CD4-positive, alpha-beta memory T cell (primary cell): Measurements from ENCODE around the gene CIROP. TPM values are rescaled to one million over a fixed set of nuclear protein-coding genes. Genes with fewer than 3 reads are reported as not detected.
A peak's percentile ranks its signal among the peaks of the same experiment; 100 is the strongest.

Experiments
- CTCF ChIA-PET: fragments of 350-600 bp; sonication (Branson Sonifier 250); formaldehyde crosslinking; loops from one replicate; lab custom pipeline; 2021; ENCODE audit warnings: inconsistent platforms; ENCODE audit not compliant: partially characterized antibody; lab: Charles Lee
- POLR2A ChIA-PET: fragments of 350-600 bp; sonication (Branson Sonifier 250); formaldehyde crosslinking; loops from one replicate; lab custom pipeline; 2021; ENCODE audit not compliant: partially characterized antibody; lab: Charles Lee
- DNase-seq, 5 donors: peaks; one replicate each; pipeline versions ENCODE4 v3.0.0 to v3.0.0-alpha.2; 2020 to 2022; ENCODE audit warnings: mixed read lengths in 1 of 5
- H3K27ac ChIP-seq: one replicate; pipeline ENCODE4 v1.7.0; 2013; ENCODE audit warnings: low read depth, low read length
- H3K27me3 ChIP-seq: 2 replicates; pipeline ENCODE4 v1.7.0; 2013; ENCODE audit warnings: mild to moderate bottlenecking, low read length, moderate library complexity; ENCODE audit not compliant: insufficient read depth
- H3K36me3 ChIP-seq: 2 replicates; pipeline ENCODE4 v1.7.0; 2013; ENCODE audit warnings: mild to moderate bottlenecking, low read length, moderate library complexity; ENCODE audit not compliant: insufficient read depth
- H3K4me1 ChIP-seq: 2 replicates; pipeline ENCODE4 v1.7.0; 2013; ENCODE audit warnings: mild to moderate bottlenecking, low read length, moderate library complexity; ENCODE audit not compliant: insufficient read depth
- H3K4me3 ChIP-seq, 2 donors: one replicate each; pipeline ENCODE4 v1.7.0; 2013; ENCODE audit warnings: low read length in 2 of 2, mild to moderate bottlenecking in 1 of 2
- H3K9me3 ChIP-seq, 2 donors: one replicate each; pipeline ENCODE4 v1.7.0; 2013; ENCODE audit warnings: low read length in 2 of 2, control low read depth in 1 of 2; ENCODE audit not compliant: control insufficient read depth in 1 of 2
- H3K27ac Mint-ChIP-seq, 7 donors: one replicate each; pipeline ENCODE4 v1.8.0; 2020 to 2021; ENCODE audit warnings: mixed read lengths in 7 of 7, mild to moderate bottlenecking in 6 of 7, inconsistent platforms in 3 of 7, moderate library complexity in 3 of 7
- H3K27me3 Mint-ChIP-seq, 2 donors: one replicate each; pipeline ENCODE4 v1.8.0; 2020 to 2021; ENCODE audit warnings: mixed read lengths in 2 of 2
- H3K36me3 Mint-ChIP-seq, 2 donors: one replicate each; pipeline ENCODE4 v1.8.0; 2020 to 2021; ENCODE audit warnings: mixed read lengths in 2 of 2, inconsistent platforms in 1 of 2, mild to moderate bottlenecking in 1 of 2
- H3K4me1 Mint-ChIP-seq, 4 donors: one replicate each; pipeline ENCODE4 v1.8.0; 2020 to 2021; ENCODE audit warnings: mixed read lengths in 4 of 4, mild to moderate bottlenecking in 1 of 4
- H3K4me3 Mint-ChIP-seq, 8 donors: one replicate each; pipeline ENCODE4 v1.8.0; 2020 to 2021; ENCODE audit warnings: mixed read lengths in 8 of 8, mild to moderate bottlenecking in 7 of 8, moderate library complexity in 6 of 8, inconsistent platforms in 3 of 8
- H3K9me3 Mint-ChIP-seq, 8 donors: one replicate each; pipeline ENCODE4 v1.8.0; 2020 to 2021; ENCODE audit warnings: mixed read lengths in 8 of 8, mild to moderate bottlenecking in 5 of 8, inconsistent platforms in 3 of 8, moderate library complexity in 1 of 8
- intact Hi-C: fragments of 100-400 bp; cut with micrococcal nuclease; formaldehyde crosslinking; loops from one replicate; pipeline ENCODE4 v1.15.1; 2023
- polyA plus RNA-seq, 2 donors: library from polyadenylated mRNA; unstranded; fragments of 300-500 nt; fragmentation: Illumina TruSeq; gene quantifications; one replicate each; pipeline ENCODE4 v1.2.3, GENCODE V29; 2021
- total RNA-seq, 2 experiments: library from RNA; stranded (reverse); gene quantifications; one replicate each; pipeline ENCODE4 v1.2.3, GENCODE V29; 2021

The CIROP gene
- total and polyA plus RNA-seq, 4 experiments from 2014 or later = not detected

DNA sequence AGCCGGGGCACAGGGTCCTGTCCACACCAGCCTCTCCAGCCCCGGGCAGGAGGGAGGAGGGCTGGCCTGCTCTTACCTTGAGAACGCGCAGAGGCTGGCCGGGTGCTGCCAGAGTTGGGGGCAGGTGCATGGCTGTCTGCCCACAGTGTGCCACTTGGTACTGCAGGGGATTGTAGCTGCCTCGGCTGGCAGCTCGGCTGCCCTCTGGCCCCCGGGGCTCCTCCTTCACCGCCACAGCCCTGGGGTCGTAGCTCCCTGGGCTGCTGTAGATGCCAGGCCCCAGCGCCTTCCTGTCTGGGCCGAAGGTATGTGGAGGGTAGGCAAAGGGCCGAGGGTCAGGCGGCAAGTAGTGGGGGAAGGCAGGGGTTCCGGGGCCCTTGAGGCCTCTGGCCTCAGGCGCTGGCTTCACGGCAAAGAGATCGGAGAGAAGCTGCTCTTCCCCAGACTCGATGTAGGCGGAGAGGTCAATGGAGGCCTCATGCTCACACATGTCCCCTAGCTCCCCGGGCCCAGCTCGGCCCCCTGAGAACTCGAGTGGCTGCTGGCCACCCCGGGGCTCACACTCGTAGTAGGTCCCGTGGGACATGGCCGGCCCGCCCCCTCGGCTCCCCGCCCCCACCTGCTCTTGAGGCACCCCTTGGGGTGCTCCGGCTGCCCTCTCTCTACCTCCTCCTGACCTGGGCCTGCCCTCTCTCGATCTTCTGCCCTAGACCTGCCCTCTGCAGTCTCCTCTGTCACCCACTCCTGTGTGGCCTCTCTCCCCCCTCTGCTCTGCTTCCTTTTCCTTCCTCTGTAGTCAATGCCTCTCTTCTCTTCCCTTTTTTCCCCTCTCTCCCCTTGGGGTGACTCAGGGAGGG, 13.9 kb upstream of the CIROP start, which contains the start of gene CEBPE:
Gene CEBPE (minus strand): TSS at position 750 of the 857 bp plus-strand sequence. CDS start 164 bp downstream, at position 586.
- Histone ChIP-seq H3K4me1 (peaks cover 64% of the 10 kb centered on the region), H3K27me3 (no peaks in the 10 kb centered on the region), H3K4me3 (no peak within 1 kb of the TSS), H3K36me3 (no peaks in the 10 kb centered on the region), H3K9me3 (no peaks in the 10 kb centered on the region), H3K27ac (peak within 1 kb of the TSS; percentile 49)
- intact Hi-C loops = no loop called here
- Mint-ChIP-seq H3K36me3 (no peaks in the 10 kb centered on the region), H3K27me3 (peaks cover 0 to 3% of the 10 kb centered on the region in 2 donors), H3K4me3 (peak within 1 kb of the TSS; percentile 40 to 90 (median 77)), H3K4me1 (peaks cover 30 to 61% (median 34%) of the 10 kb centered on the region in 4 donors), H3K27ac (peak within 1 kb of the TSS; percentile 86 to 95 (median 91)), H3K9me3 (no peaks in the 10 kb centered on the region)
- ChIA-PET CTCF (interaction anchor here (0.5 to 6.3 kb wide), 8 partner anchors 11 to 547 kb away, joined by 3 to 151 read pairs (median 4); partner anchors contain the start of gene SLC7A8), POLR2A (interaction anchor here (1.2 to 4.0 kb wide), 6 partner anchors 23 to 202 kb away, joined by 3 to 67 read pairs (median 15); partner anchors contain the start of genes ACIN1, C14orf119, PABPN1 and PPP1R3E)
- no peak for DNase-seq

GRCh38 chr14:23117371-23118020, 12.7 kb upstream of the CIROP start:
- intact Hi-C loops = no loop called here
- no peak overlapping the region for H3K27ac ChIP-seq
- peak overlapping the region in 6 of 7 donors; percentile 19 to 89 (median 76) for H3K27ac Mint-ChIP-seq

GRCh38 chr14:23115918-23116317, 11.1 kb upstream of the CIROP start:
- ChIA-PET POLR2A (no interaction called here), CTCF (interaction anchor here (6.3 kb wide), 1 partner anchor 70 kb away, joined by 151 read pairs; the partner anchor contains the start of gene SLC7A8)
- peaks cover 23 to 49% (median 24%) of the 10 kb centered on the region in 4 donors for H3K4me1 Mint-ChIP-seq
- H3K36me3 ChIP-seq = no peaks in the 10 kb centered on the region
- DNase-seq = no peak
- peak overlapping the region in 3 of 7 donors; percentile 5 to 57 (median 9) for H3K27ac Mint-ChIP-seq
- H3K4me3 Mint-ChIP-seq = no peak overlapping the region
- no peaks in the 10 kb centered on the region for H3K9me3 ChIP-seq
- H3K36me3 Mint-ChIP-seq = no peaks in the 10 kb centered on the region
- intact Hi-C loops = no loop called here
- H3K27me3 ChIP-seq = no peaks in the 10 kb centered on the region
- no peaks in the 10 kb centered on the region for H3K9me3 Mint-ChIP-seq
- no peak overlapping the region for H3K27ac ChIP-seq
- peaks cover 0 to 3% of the 10 kb centered on the region in 2 donors for H3K27me3 Mint-ChIP-seq
- no peak overlapping the region for H3K4me3 ChIP-seq
- H3K4me1 ChIP-seq = peaks cover 54% of the 10 kb centered on the region

More at GRCh38 chr14:23117371-23118020, 12.7 kb upstream of the CIROP start:
- Mint-ChIP-seq H3K4me1 (peaks cover 30 to 61% (median 34%) of the 10 kb centered on the region in 4 donors), H3K36me3 (no peaks in the 10 kb centered on the region), H3K4me3 (peak overlapping the region in 1 of 8 donors; percentile 10), H3K9me3 (no peaks in the 10 kb centered on the region), H3K27me3 (peaks cover 0 to 3% of the 10 kb centered on the region in 2 donors)
- Histone ChIP-seq H3K27me3 (no peaks in the 10 kb centered on the region), H3K36me3 (no peaks in the 10 kb centered on the region), H3K9me3 (no peaks in the 10 kb centered on the region), H3K4me1 (peaks cover 64% of the 10 kb centered on the region), H3K4me3 (no peak overlapping the region)
- DNase-seq = no peak
- CTCF ChIA-PET = interaction anchor here (6.3 kb wide), 1 partner anchor 68 kb away, joined by 151 read pairs; the partner anchor contains the start of gene SLC7A8
- POLR2A ChIA-PET = interaction anchor here (1.2 to 1.3 kb wide), 2 partner anchors 22 to 204 kb away, joined by 3 to 4 read pairs; partner anchors contain the start of genes ACIN1, C14orf119 and PABPN1

- Histone ChIP-seq H3K9me3 (no peaks in the 10 kb centered on the region), H3K27me3 (no peaks in the 10 kb centered on the region), H3K27ac (no peak overlapping the region), H3K4me3 (no peak overlapping the region), H3K36me3 (no peaks in the 10 kb centered on the region), H3K4me1 (peaks cover 47% of the 10 kb centered on the region)
- CTCF ChIA-PET = interaction anchor here (2.0 kb wide), 1 partner anchor 46 kb away, joined by 5 read pairs; no protein-coding TSS in a partner anchor
- Mint-ChIP-seq H3K27ac (peak overlapping the region in 2 of 7 donors; percentile 18 to 73), H3K4me1 (peaks cover 16 to 42% (median 17%) of the 10 kb centered on the region in 4 donors), H3K9me3 (no peaks in the 10 kb centered on the region), H3K27me3 (peaks cover 0 to 3% of the 10 kb centered on the region in 2 donors), H3K4me3 (no peak overlapping the region), H3K36me3 (no peaks in the 10 kb centered on the region)
- intact Hi-C loops = no loop called here
- DNase-seq = no peak
- POLR2A ChIA-PET = no interaction called here
Observed at GRCh38 chr14:23115039-23115731, 10.4 kb upstream of the CIROP start.

- Histone ChIP-seq H3K27me3 (no peaks in the 10 kb centered on the region), H3K4me1 (peaks cover 41% of the 10 kb centered on the region), H3K9me3 (no peaks in the 10 kb centered on the region), H3K36me3 (no peaks in the 10 kb centered on the region), H3K27ac (no peak overlapping the region), H3K4me3 (no peak overlapping the region)
- no peak for DNase-seq
- CTCF ChIA-PET = interaction anchor here (2.0 kb wide), 1 partner anchor 46 kb away, joined by 5 read pairs; no protein-coding TSS in a partner anchor
- Mint-ChIP-seq H3K4me3 (no peak overlapping the region), H3K4me1 (peaks cover 11 to 37% (median 12%) of the 10 kb centered on the region in 4 donors), H3K9me3 (no peaks in the 10 kb centered on the region), H3K36me3 (no peaks in the 10 kb centered on the region), H3K27me3 (peaks cover 0 to 3% of the 10 kb centered on the region in 2 donors), H3K27ac (peak overlapping the region in 3 of 7 donors; percentile 18 to 45 (median 23))
- intact Hi-C loops = no loop called here
- POLR2A ChIA-PET = interaction anchor here (1.3 kb wide), 1 partner anchor 19 kb away, joined by 3 read pairs; the partner anchor contains the start of genes ACIN1 and C14orf119
Observed at GRCh38 chr14:23114669-23115038, 9.9 kb upstream of the CIROP start.

- no peak for DNase-seq
- Histone ChIP-seq H3K27ac (no peak overlapping the region), H3K4me3 (no peak overlapping the region), H3K9me3 (no peaks in the 10 kb centered on the region), H3K27me3 (no peaks in the 10 kb centered on the region), H3K4me1 (peaks cover 36% of the 10 kb centered on the region), H3K36me3 (no peaks in the 10 kb centered on the region)
- H3K9me3 Mint-ChIP-seq = no peaks in the 10 kb centered on the region
- intact Hi-C loops = no loop called here
- peaks cover 0 to 3% of the 10 kb centered on the region in 2 donors for H3K27me3 Mint-ChIP-seq
- no peak overlapping the region for H3K4me3 Mint-ChIP-seq
- H3K36me3 Mint-ChIP-seq = no peaks in the 10 kb centered on the region
- CTCF ChIA-PET = interaction anchor here (2.0 kb wide), 1 partner anchor 45 kb away, joined by 5 read pairs; no protein-coding TSS in a partner anchor
- POLR2A ChIA-PET = interaction anchor here (1.3 kb wide), 1 partner anchor 19 kb away, joined by 3 read pairs; the partner anchor contains the start of genes ACIN1 and C14orf119
- peaks cover 6 to 31% (median 7%) of the 10 kb centered on the region in 4 donors for H3K4me1 Mint-ChIP-seq
- H3K27ac Mint-ChIP-seq = peak overlapping the region in 2 of 7 donors; percentile 45 to 76
Observed at GRCh38 chr14:23114120-23114458, 9.3 kb upstream of the CIROP start.
